ENCODE measurements around the gene CTSD. TPM values are rescaled to one million over a fixed set of nuclear protein-coding genes. Genes with fewer than 3 reads are reported as not detected.

Gene CTSD
- total RNA-seq, 1 experiment from 2014 or later: 158 TPM

DNA sequence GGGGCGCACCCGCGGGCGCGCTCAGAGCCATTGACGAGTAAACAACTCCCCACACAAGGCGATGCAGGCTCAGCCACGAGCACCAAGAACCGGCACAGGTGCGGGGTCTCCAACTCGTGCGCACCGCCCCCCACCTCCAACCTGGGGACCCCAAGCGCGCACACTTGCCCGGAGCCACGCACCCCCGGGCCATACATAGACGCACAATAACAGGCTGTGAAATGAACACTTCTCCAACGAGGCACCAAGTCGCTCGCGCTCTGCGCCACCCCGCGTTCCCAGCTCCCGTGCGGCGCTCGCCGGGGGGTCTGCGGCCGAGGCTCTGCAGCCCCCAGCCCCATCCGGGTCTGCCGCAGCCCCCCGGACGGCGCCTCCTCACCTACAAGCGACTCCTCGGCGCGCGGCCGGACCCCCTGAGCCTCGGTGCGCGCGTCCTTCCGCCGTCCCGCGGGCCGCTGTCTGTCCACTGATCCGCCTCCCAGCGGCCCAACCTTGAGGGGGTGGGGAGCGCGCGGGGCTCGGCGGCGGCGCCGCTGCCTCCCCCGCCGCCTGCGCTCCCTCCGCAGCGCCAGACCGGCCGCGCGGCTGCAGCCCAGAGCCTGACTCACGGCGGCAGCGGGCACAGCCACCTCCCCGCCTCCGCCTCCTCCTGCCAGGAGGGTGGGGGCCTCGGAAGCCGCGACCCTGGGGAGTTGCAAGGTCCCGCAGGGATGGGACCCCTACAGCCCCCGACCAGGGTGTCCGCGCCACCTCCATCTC is 14.9 kb downstream of the CTSD start:
- TF ChIP-seq, protein P1, sequence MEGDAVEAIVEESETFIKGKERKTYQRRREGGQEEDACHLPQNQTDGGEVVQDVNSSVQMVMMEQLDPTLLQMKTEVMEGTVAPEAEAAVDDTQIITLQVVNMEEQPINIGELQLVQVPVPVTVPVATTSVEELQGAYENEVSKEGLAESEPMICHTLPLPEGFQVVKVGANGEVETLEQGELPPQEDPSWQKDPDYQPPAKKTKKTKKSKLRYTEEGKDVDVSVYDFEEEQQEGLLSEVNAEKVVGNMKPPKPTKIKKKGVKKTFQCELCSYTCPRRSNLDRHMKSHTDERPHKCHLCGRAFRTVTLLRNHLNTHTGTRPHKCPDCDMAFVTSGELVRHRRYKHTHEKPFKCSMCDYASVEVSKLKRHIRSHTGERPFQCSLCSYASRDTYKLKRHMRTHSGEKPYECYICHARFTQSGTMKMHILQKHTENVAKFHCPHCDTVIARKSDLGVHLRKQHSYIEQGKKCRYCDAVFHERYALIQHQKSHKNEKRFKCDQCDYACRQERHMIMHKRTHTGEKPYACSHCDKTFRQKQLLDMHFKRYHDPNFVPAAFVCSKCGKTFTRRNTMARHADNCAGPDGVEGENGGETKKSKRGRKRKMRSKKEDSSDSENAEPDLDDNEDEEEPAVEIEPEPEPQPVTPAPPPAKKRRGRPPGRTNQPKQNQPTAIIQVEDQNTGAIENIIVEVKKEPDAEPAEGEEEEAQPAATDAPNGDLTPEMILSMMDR (conservative IDR thresholded peaks at IDR 0.05): no peak
- no peak overlapping the region for H2BK15ac ChIP-seq (ENCODE audit: low read depth, low read length)
- Mint-ChIP-seq H3K27ac (no peak overlapping the region), H3K9me3 (peaks cover 4 to 9% of the 10 kb centered on the region in 2 experiments; a peak in 4 of 5 replicates), H3K27me3 (ENCODE audit: low read depth) (peaks cover 51% of the 10 kb centered on the region), H3K4me3 (peak overlapping the region; percentile 57 to 78), H3K4me1 (peaks cover 12 to 13% of the 10 kb centered on the region in 2 experiments), H3K36me3 (ENCODE audit: insufficient read depth in 1 of 3, low read depth in 3 of 3) (peaks cover 0 to 11% (median 2%) of the 10 kb centered on the region in 3 experiments; a peak in 4 of 7 replicates)
- no peak overlapping the region for H2AK5ac ChIP-seq (ENCODE audit: insufficient read length, low read length)
- H3K79me1 ChIP-seq (ENCODE audit: insufficient read depth, low read depth, low read length, poor library complexity, severe bottlenecking): no peaks in the 10 kb centered on the region
- no peaks in the 10 kb centered on the region for H3K9me3 ChIP-seq (ENCODE audit: control insufficient read depth, low read depth, low read length)
- no peaks in the 10 kb centered on the region; the same call in 1 of the 2 replicates for H3K4me1 ChIP-seq (ENCODE audit: insufficient read depth, low read length)
- H2AFZ ChIP-seq (ENCODE audit: low read length): no peak overlapping the region
- no peak overlapping the region for H4K5ac ChIP-seq (ENCODE audit: insufficient read length, low read depth, low read length)
- no peak overlapping the region for H3K23ac ChIP-seq (ENCODE audit: insufficient read length, low read depth, low read length)
- no CpG with 5 or more reads among the region's 84 CpGs for WGBS (ENCODE audit: extremely low coverage, insufficient read length, low lambda C conversion rate)
- H3K27me3 ChIP-seq (ENCODE audit: insufficient read depth, low read length): peaks cover 16% of the 10 kb centered on the region; the same call in 1 of the 2 replicates
- no peak overlapping the region for H3T11ph ChIP-seq (ENCODE audit: low read length)
- H3K4me2 ChIP-seq (ENCODE audit: insufficient read depth, insufficient read length, low read length): peak overlapping the region; percentile 45
- H4K20me1 ChIP-seq (ENCODE audit: control insufficient read depth, insufficient read depth, insufficient read length): peaks cover 11% of the 10 kb centered on the region
- no peak overlapping the region for H4K91ac ChIP-seq (ENCODE audit: insufficient read length, low read depth, low read length)
- no peak overlapping the region for H3K18ac ChIP-seq (ENCODE audit: insufficient read length, low read depth, low read length)
- H3K23me2 ChIP-seq (ENCODE audit: insufficient read length, low read depth, low read length, poor library complexity, severe bottlenecking): peaks cover 5% of the 10 kb centered on the region
- no peak overlapping the region for H3K4ac ChIP-seq (ENCODE audit: low read depth, low read length)
- no peak overlapping the region for H2BK12ac ChIP-seq (ENCODE audit: insufficient read length, low read depth, low read length)
- no peak overlapping the region for H4K8ac ChIP-seq (replicated peaks; ENCODE audit: insufficient read length, low read depth, low read length)
- no peak overlapping the region; the same call in 1 of the 2 replicates for H3K14ac ChIP-seq (ENCODE audit: insufficient read depth, low read length)
- H2BK5ac ChIP-seq (ENCODE audit: insufficient read length, low read length): no peak overlapping the region
- DNase-seq: no peak
- no peak overlapping the region for H3K9ac ChIP-seq (ENCODE audit: extremely low read depth, insufficient read length, low read length)
- no peak overlapping the region for H2BK20ac ChIP-seq (ENCODE audit: low read depth, low read length, poor library complexity, severe bottlenecking)
- no peak overlapping the region for H3K56ac ChIP-seq (ENCODE audit: insufficient read length, low read depth, low read length)
- no peak overlapping the region for H3K27ac ChIP-seq (ENCODE audit: insufficient read length, low read depth, low read length)
- no peaks in the 10 kb centered on the region for H3K79me2 ChIP-seq (ENCODE audit: insufficient read depth, low read length)
- H2BK120ac ChIP-seq (ENCODE audit: low read depth, low read length, poor library complexity, severe bottlenecking): no peak overlapping the region
